D721Med (cell line): ENCODE results near the gene PLXND1.

Experiments
- DNase-seq: peaks from one replicate; pipeline ENCODE4 v3.0.0; 2011; ENCODE audit warnings: low spot score; ENCODE audit not compliant: insufficient read length
- FAIRE-seq: peaks from 2 replicates; lab custom pipeline; 2011; peaks lifted over from hg19 to GRCh38; lab: Jason Lieb, UNC
- TF ChIP-seq, protein P1 (sequence below): IDR thresholded peaks from 2 replicates; pipeline ENCODE4 v1.5.1; 2012; ENCODE audit warnings: mild to moderate bottlenecking, control low read depth; ENCODE audit not compliant: insufficient read depth; ENCODE audit errors: missing control alignments

The PLXND1 gene

DNA sequence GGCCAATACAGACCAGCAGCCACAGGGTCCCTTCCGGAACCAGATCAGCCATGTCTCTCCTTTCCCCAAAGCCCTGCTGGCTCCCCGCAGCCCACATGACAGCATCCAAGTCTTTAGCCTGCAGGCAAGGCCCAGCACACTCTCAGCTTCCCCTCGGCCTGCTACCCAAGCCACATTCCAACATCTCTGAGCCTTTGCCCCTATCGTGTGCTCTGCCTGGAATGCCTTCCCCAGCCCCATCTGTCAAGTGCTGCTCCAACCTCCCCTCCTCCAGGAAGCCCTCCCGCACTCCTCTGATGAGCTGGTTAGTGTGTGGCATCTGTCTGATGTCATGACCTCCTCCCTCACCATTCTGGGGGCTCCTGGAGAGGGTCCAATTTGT is 8.5 kb downstream of the PLXND1 start:
- TF ChIP-seq, protein P1, sequence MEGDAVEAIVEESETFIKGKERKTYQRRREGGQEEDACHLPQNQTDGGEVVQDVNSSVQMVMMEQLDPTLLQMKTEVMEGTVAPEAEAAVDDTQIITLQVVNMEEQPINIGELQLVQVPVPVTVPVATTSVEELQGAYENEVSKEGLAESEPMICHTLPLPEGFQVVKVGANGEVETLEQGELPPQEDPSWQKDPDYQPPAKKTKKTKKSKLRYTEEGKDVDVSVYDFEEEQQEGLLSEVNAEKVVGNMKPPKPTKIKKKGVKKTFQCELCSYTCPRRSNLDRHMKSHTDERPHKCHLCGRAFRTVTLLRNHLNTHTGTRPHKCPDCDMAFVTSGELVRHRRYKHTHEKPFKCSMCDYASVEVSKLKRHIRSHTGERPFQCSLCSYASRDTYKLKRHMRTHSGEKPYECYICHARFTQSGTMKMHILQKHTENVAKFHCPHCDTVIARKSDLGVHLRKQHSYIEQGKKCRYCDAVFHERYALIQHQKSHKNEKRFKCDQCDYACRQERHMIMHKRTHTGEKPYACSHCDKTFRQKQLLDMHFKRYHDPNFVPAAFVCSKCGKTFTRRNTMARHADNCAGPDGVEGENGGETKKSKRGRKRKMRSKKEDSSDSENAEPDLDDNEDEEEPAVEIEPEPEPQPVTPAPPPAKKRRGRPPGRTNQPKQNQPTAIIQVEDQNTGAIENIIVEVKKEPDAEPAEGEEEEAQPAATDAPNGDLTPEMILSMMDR = no peak
- DNase-seq = no peak
- no peak for FAIRE-seq

DNA sequence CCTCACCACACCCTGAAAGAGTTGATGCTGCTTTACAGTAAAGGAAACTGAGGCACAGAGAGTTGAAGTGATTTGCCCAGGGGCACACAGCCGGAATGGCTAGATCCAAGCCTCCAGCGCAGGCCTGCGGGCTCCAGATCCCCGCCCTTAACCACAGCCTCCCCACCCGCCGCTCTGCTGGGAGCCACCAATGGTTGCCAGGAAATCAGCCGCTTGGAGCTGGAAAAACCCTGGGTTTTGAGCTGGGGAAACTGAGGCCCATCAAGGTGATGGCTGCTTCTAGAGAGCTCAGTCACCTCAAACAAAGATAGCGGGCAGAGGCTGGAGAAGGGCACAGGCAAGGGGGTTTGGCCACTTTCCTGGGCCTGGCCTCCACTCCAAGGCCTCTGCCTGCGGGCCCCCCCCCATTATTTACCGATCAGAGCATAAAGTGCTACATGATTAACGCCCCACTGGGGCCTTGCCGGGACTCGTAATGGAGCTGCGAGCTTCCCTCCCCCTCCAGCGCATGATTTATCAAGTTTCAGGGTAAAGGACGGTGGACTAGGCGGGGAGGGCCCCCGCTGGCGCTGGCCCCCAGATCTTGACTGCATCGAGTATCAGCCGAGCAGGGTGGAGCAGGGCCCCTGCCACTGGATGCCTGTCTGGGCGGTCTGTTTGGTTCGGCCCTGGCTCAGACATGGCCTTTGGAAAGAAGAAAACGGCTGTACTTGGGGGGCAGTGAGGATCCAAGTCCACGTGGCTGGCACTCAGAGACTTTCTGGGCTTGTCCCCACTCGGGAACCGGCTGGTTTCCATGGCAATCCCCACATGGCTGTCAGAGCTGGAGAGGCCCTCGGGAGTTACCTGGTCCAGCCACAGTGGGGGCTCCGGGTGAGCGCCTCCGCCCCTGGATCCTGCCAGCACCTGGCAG is 9.1 kb downstream of the PLXND1 start:
- FAIRE-seq = no peak
- DNase-seq = no peak
- TF ChIP-seq, protein P1 = no peak

DNA sequence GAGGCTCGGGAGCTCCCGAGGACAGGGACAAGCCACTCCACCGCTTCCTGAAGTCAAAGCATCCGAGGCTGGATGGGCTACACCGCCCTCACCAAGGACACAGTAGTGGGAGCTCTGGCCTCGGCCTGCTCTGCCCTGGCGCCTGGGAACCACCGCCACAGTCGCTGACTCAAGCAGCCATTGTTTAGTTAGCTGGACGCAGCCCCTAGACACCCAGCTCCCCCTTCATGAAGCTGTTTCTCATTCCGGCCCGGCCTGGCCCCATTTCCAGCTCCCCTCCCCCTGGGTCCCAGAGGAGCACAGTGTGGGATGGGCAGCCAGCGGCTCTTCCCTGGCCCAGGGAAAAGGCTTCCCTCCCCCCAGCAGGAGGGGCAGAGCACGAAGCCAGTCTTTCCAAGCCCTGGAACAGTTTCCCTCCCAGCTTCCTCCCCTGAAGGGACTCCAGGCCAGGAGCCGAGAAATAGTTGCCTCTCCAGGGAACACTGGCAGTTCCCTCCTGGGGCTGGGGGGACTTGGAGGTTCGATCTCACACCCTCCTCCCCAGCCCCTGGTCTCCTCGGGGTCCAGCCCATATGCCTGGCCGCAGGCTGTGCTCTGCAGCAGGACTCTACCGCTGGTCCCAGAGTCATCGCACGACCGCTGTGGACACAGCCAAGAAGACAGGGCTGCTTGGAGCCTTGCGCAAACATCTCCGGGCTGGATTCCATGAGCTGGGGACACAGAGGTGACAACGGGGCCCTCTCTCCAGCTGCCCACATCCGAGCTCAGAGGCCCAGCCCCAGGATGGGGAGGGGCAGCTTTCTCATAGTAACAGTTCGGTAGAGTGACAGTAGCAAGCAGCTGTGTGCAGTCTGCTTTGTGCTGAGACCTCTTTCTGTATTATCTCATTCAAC is 10.0 kb downstream of the PLXND1 start:
- TF ChIP-seq, protein P1 = no peak
- no peak for DNase-seq
- no peak for FAIRE-seq

DNA sequence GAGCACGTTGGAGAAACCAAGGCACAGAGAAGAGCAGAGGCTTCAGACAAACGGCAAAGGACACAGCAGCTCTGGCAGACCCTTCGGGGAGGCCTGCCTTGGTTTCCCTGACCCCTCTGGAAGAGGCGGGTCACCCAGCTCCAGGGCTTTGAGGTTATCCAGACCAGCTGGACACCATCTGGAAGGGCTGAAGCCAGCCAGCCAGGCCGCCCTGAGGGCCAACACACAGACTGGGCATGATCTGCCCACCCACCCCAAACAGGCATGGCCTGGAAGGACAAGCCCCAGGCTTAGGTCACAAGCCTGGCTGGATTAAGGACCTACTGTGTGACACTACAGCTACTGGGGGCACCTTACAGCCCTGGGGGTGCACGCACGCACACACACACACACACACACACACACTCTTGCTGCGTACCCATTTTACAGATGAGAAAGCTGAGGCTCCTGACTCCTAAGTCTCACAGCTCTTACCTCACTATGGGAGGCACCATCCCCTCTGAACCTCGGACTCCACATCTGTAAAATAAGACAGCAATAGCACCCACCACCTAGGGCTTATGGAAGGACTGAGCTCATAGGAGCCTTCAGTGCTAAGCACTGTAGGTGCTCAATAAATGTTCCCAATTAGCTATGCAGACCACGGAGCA is 10.8 kb downstream of the PLXND1 start:
- no peak for FAIRE-seq
- DNase-seq = no peak

DNA sequence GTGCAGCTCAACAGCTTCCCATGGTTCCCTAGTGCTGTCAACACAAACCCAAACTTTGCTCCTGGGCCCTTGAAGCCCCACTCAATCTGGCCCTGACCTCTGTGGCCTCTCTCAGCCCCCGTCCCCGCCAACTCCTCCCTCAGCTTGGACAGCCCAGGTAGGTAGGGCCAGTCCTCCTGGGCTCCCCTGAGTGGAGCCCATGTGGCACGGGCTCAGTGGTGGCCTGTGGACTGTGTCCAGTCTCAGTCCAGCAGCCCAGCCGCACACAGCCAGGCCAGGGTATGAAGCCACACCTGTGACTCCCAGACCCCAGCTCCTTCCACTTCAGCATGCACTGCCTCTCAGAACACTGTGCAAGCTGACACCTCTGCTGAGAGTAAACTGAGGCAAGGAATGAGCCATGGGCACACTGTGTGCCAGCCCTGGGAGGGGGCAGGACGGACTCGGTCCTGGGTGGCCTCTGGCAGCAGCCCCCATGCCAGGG is 11.5 kb downstream of the PLXND1 start:
- FAIRE-seq = no peak
- no peak for DNase-seq
- TF ChIP-seq, protein P1 = no peak

More for the DNA sequence above, 10.8 kb downstream of the PLXND1 start:
- TF ChIP-seq, protein P1 = no peak

DNA sequence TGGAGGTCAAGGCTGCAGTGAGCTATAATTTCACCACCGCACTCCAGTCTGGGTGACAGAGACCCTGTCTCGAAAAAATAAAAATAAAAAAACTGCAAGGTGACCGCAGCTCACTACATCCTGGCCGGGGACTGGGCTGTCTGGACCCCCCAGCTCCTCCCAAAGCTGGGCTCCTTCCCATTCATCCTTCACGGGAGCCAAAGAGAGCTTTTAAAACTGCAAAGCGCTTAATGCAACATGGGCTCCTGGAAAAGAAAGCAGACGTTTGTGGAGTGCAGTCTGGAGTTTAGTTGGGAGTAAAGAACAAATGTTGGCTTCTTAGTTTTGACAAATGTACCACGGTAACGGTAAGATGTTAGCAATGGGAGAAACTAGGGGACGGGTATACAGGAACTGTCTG is 12.1 kb downstream of the PLXND1 start:
- FAIRE-seq (no peak), DNase-seq (no peak)

More for the DNA sequence above, 12.1 kb downstream of the PLXND1 start:
- TF ChIP-seq, protein P1 = no peak
